HepG2 (cell line): ENCODE data around the gene CCDC183. TPM values are rescaled to one million over a fixed set of nuclear protein-coding genes. Genes with fewer than 3 reads are reported as not detected.
"Not testable (repeated sequence)": the region's sequence is repeated elsewhere in the genome, so short reads cannot be mapped to it uniquely, and the experiment has no call there.

Experiments used
- ATAC-seq: fragments of 200-7000 bp; cut with Tn5 transposase; 3 replicates; pipeline ENCODE4 v1.9.1; 2020; ENCODE audit warnings: mild to moderate bottlenecking, moderate library complexity
- BruUV-seq: library from RNA; stranded (reverse); fragments of 400-500 nt; replicated peaks from 2 replicates; lab custom pipeline; 2021; lab: Mats Ljungman, UMichigan
- CTCF ChIA-PET: fragments of 300-600 bp; formaldehyde crosslinking; extraction: SDS; loops from one replicate; lab custom pipeline; 2021; ENCODE audit warnings: low total read pairs, inconsistent platforms, low intra/inter-chr PET ratio; lab: Yijun Ruan, JAX
- POLR2A ChIA-PET: fragments of 350-600 bp; sonication (Branson Sonifier 250); formaldehyde crosslinking; loops from one replicate; lab custom pipeline; 2020; ENCODE audit warnings: antibody characterized with exemption, inconsistent platforms; lab: Yijun Ruan, JAX
- DNase-seq: peaks from one replicate; pipeline ENCODE4 v3.0.0-alpha.2; 2015; ENCODE audit warnings: low spot score
- FAIRE-seq: peaks from 3 replicates; lab custom pipeline; 2011; peaks lifted over from hg19 to GRCh38; lab: Jason Lieb, UNC
- H2AFZ ChIP-seq: one replicate; pipeline ENCODE4 v1.6.1; 2011; ENCODE audit warnings: low read length, inconsistent platforms
- H3K27ac ChIP-seq: fragments of 300-600 bp; 3 replicates; pipeline ENCODE4 v1.8.0; 2011; ENCODE audit warnings: mixed run types, mild to moderate bottlenecking, mixed read lengths, low read length, inconsistent platforms; ENCODE audit not compliant: insufficient read depth; ENCODE audit errors: extremely low read length
- H3K27me3 ChIP-seq, 2 experiments: fragments of 200-600 bp in 1 of 2; 2 replicates in 1 of 2; 3 replicates in 1 of 2; pipeline versions ENCODE4 v1.6.0 to v1.8.0; 2011; ENCODE audit warnings: low read length in 2 of 2, mild to moderate bottlenecking in 2 of 2, moderate library complexity in 2 of 2, inconsistent platforms in 1 of 2; ENCODE audit not compliant: insufficient read depth in 2 of 2, control insufficient read depth in 1 of 2
- H3K36me3 ChIP-seq, 2 experiments: fragments of 200-600 bp in 1 of 2; replicated peaks in 1 of 2; 2 replicates in 1 of 2; 3 replicates in 1 of 2; pipeline versions ENCODE4 v1.5.1 to v1.8.0; 2011; ENCODE audit warnings: low read length in 2 of 2, inconsistent platforms in 1 of 2; ENCODE audit not compliant: insufficient read depth in 2 of 2, control insufficient read depth in 1 of 2
- H3K4me1 ChIP-seq: 2 replicates; pipeline ENCODE4 v1.5.1; 2012; ENCODE audit warnings: low read length, inconsistent platforms; ENCODE audit not compliant: insufficient read depth
- H3K4me2 ChIP-seq: 2 replicates; pipeline ENCODE4 v1.6.0; 2011; ENCODE audit warnings: low read depth, low read length, inconsistent platforms
- H3K4me3 ChIP-seq, 3 experiments: fragments of 200-600 bp in 1 of 3; sonication (generic), shearing (Covaris generic) in 1 of 3; replicated peaks in 1 of 3; 2 replicates each; pipeline ENCODE4 v1.5.1; 2011 to 2016; ENCODE audit warnings: low read length in 3 of 3, inconsistent platforms in 2 of 3, low read depth in 2 of 3, mild to moderate bottlenecking in 2 of 3, control low read depth in 1 of 3, mixed read lengths in 1 of 3; ENCODE audit not compliant: insufficient read depth in 1 of 3
- H3K79me2 ChIP-seq: one replicate; pipeline ENCODE4 v1.6.1; 2011; ENCODE audit warnings: low read length, inconsistent platforms; ENCODE audit not compliant: insufficient read depth
- H3K9ac ChIP-seq: 2 replicates; pipeline ENCODE4 v1.6.0; 2011; ENCODE audit warnings: mild to moderate bottlenecking, low read depth, low read length, inconsistent platforms; ENCODE audit not compliant: insufficient read depth
- H3K9me3 ChIP-seq: 2 replicates; pipeline ENCODE4 v1.5.1; 2012; ENCODE audit warnings: mild to moderate bottlenecking, low read length
- H4K20me1 ChIP-seq: 2 replicates; pipeline ENCODE4 v1.6.0; 2011; ENCODE audit warnings: inconsistent platforms, mild to moderate bottlenecking, low read length, moderate library complexity; ENCODE audit not compliant: insufficient read depth
- AGO1 ChIP-seq: fragments of 200-400 bp; formaldehyde crosslinking; IDR thresholded peaks from 2 replicates; pipeline ENCODE4 v1.6.1; 2017; ENCODE audit warnings: mild to moderate bottlenecking, low read depth, low read length, moderate library complexity; ENCODE audit not compliant: poor library complexity, severe bottlenecking
- GLI4 ChIP-seq: sonication (generic); formaldehyde crosslinking; IDR thresholded peaks from 2 replicates; pipeline ENCODE4 v1.5.1; 2020; ENCODE audit warnings: missing genetic modification reagents, mild to moderate bottlenecking, moderate library complexity, borderline replicate concordance
- HIVEP1 ChIP-seq: sonication (generic); formaldehyde crosslinking; IDR thresholded peaks from 2 replicates; pipeline ENCODE4 v1.4.0; 2020; ENCODE audit warnings: mild to moderate bottlenecking, missing genetic modification reagents
- HNRNPLL ChIP-seq: fragments of 200-400 bp; formaldehyde crosslinking; IDR thresholded peaks from 2 replicates; pipeline ENCODE4 v1.6.1; 2017; ENCODE audit warnings: mild to moderate bottlenecking, low read depth, low read length; ENCODE audit not compliant: poor library complexity, severe bottlenecking
- KDM2A ChIP-seq: sonication (generic); formaldehyde crosslinking; IDR thresholded peaks from 2 replicates; pipeline ENCODE4 v1.4.0; 2020; ENCODE audit warnings: low read depth, missing genetic modification reagents, borderline replicate concordance
- MEIS2 ChIP-seq: sonication (generic); formaldehyde crosslinking; IDR thresholded peaks from 2 replicates; pipeline ENCODE4 v1.9.0; 2021; ENCODE audit warnings: mild to moderate bottlenecking, missing genetic modification reagents
- MXI1 ChIP-seq: IDR thresholded peaks from 3 replicates; pipeline ENCODE4 v1.6.1; 2012; ENCODE audit warnings: low read depth, low read length, inconsistent platforms, borderline replicate concordance
- RBM22 ChIP-seq: fragments of 200-400 bp; formaldehyde crosslinking; optimal IDR thresholded peaks from 2 replicates; pipeline ENCODE3; 2017; ENCODE audit warnings: mild to moderate bottlenecking, low read length, moderate library complexity
- SALL2 ChIP-seq: sonication (generic); formaldehyde crosslinking; IDR thresholded peaks from 2 replicates; pipeline ENCODE4 v1.8.1; 2023; ENCODE audit warnings: mild to moderate bottlenecking, missing genetic modification reagents, inconsistent platforms
- SAP130 ChIP-seq: IDR thresholded peaks from 2 replicates; pipeline ENCODE4 v1.6.1; 2016; ENCODE audit warnings: low read depth
- TFDP2 ChIP-seq: sonication (generic); formaldehyde crosslinking; IDR thresholded peaks from 2 replicates; pipeline ENCODE4 v1.4.0; 2020; ENCODE audit warnings: missing genetic modification reagents
- THAP11 ChIP-seq: IDR thresholded peaks from 2 replicates; pipeline ENCODE4 v1.6.1; 2016; ENCODE audit warnings: missing biosample characterization, missing genetic modification reagents
- TOPORS ChIP-seq: sonication (generic); formaldehyde crosslinking; IDR thresholded peaks from 2 replicates; pipeline ENCODE4 v1.8.0; 2023; ENCODE audit warnings: mild to moderate bottlenecking, missing genetic modification reagents
- UBTF ChIP-seq: sonication (generic); formaldehyde crosslinking; IDR thresholded peaks from 2 replicates; pipeline ENCODE4 v1.4.0; 2020; ENCODE audit warnings: mild to moderate bottlenecking, missing genetic modification reagents
- ZBTB37 ChIP-seq: sonication (generic); formaldehyde crosslinking; IDR thresholded peaks from 2 replicates; pipeline ENCODE4 v1.4.0; 2020; ENCODE audit warnings: mild to moderate bottlenecking, missing genetic modification reagents
- ZNF136 ChIP-seq: sonication (generic); formaldehyde crosslinking; IDR thresholded peaks from 2 replicates; pipeline ENCODE4 v1.8.1; 2022; ENCODE audit warnings: low read depth, mild to moderate bottlenecking, moderate library complexity, missing genetic modification reagents
- ZNF331 ChIP-seq: sonication (generic); formaldehyde crosslinking; IDR thresholded peaks from 2 replicates; pipeline ENCODE4 v1.4.0; 2020; ENCODE audit warnings: missing genetic modification reagents
- ZNF580 ChIP-seq: IDR thresholded peaks from 2 replicates; pipeline ENCODE4 v1.6.1; 2016; ENCODE audit warnings: low read depth, borderline replicate concordance
- WGBS: methylation state at CpG from one replicate; pipeline ENCODE4 v1.1.6; 2017; ENCODE audit warnings: low lambda C conversion rate; 5-methylcytosine and 5-hydroxymethylcytosine counted together
- in situ Hi-C: cut with HindIII; loops from 2 replicates; pipeline ENCODE4 v1.10.0; 2017; ENCODE audit warnings: low pct_unique_long_range_greater_than_20kb; ENCODE audit not compliant: extremely low pct_ligation_motif_present
- intact Hi-C: fragments of 100-400 bp; cut with micrococcal nuclease; formaldehyde crosslinking; loops from one replicate; pipeline ENCODE4 v1.10.0; 2022; ENCODE audit not compliant: unreplicated experiment
- polyA plus RNA-seq, 8 experiments: library from polyadenylated mRNA; depleted of rRNA in 3 of 8; stranded (reverse) in 7 of 8; unstranded in 1 of 8; fragments of >200 nt; fragmentation: Illumina TruSeq in 4 of 8; extraction: Trizol in 4 of 8; gene quantifications; 2 replicates each; pipeline versions ENCODE4 v1.2.1 to v1.2.3, GENCODE V29; 2011 to 2016; ENCODE audit warnings: low read depth in 4 of 8, missing spikeins in 1 of 8, mixed read lengths in 1 of 8; ENCODE audit not compliant: insufficient read depth in 1 of 8
- total RNA-seq, 5 experiments: library from RNA; depleted of rRNA; stranded (reverse); fragments of >200 nt; fragmentation: Illumina TruSeq; extraction: Trizol; gene quantifications; 2 replicates each; pipeline ENCODE4 v1.2.3, GENCODE V29; 2016; ENCODE audit warnings: low read depth in 1 of 5

CCDC183 gene
- total and polyA plus RNA-seq, 2 of the 13 experiments (the other 11 are each of a cell fraction or from before 2014, with no cell fraction given), result 5.0 to 66.4 TPM

GRCh38 chr9:136842380-136842948, 46.3 kb downstream of the CCDC183 start, which contains the start of gene AJM1:
Gene AJM1, plus strand, starts transcription at chr9:136842478. Its CDS starts 1,937 bp downstream, at chr9:136844415.
- in situ Hi-C loops, result loop anchor here (10.0 kb wide), 1 partner anchor 192 kb away; the partner anchor contains the start of gene FUT7
- H2AFZ ChIP-seq, H3K27me3 ChIP-seq, H4K20me1 ChIP-seq, H3K79me2 ChIP-seq, CTCF ChIA-PET, H3K9me3 ChIP-seq, intact Hi-C loops, H3K36me3 ChIP-seq, BruUV-seq: not testable (repeated sequence)
- ATAC-seq, result peak; percentile 69
- 0% methylated on average over 10 of the region's 27 CpGs for WGBS
- Histone ChIP-seq H3K4me2 (peak within 1 kb of the TSS; percentile 77), H3K9ac (peak within 1 kb of the TSS; percentile 47), H3K4me1 (peaks cover 41% of the 10 kb centered on the region), H3K4me3 (peak within 1 kb of the TSS; percentile 56 to 73 (median 58); a peak in 5 of 6 replicates), H3K27ac (peak within 1 kb of the TSS; percentile 63)
- FAIRE-seq, result peak; percentile 57
- DNase-seq, result peak; percentile 63
- POLR2A ChIA-PET, result interaction anchor here (1.0 to 2.3 kb wide), 8 partner anchors 16 to 106 kb away, joined by 3 to 7 read pairs (median 5); partner anchors contain the start of genes EDF1 and TMEM141
- 0 out of 2 replicates have a peak, but pooled peaks have one; percentile 33 for TF ChIP-seq ZBTB37 (CRISPR knock-in tag)
- 0 out of 2 replicates have a peak, but pooled peaks have one; percentile 16 for TF ChIP-seq TOPORS
- TF ChIP-seq ZNF331 (CRISPR knock-in tag), result 0 out of 2 replicates have a peak, but pooled peaks have one; percentile 40
- peak; percentile 51 for TF ChIP-seq RBM22
- peak; percentile 64; the same call in 1 of the 2 replicates for TF ChIP-seq HIVEP1
- peak; percentile 14; the same call in 1 of the 2 replicates for TF ChIP-seq MEIS2 (CRISPR knock-in tag)
- peak; percentile 66; the same call in 1 of the 3 replicates for TF ChIP-seq MXI1
- peak; percentile 97 for TF ChIP-seq AGO1
- peak; percentile 97 for TF ChIP-seq KDM2A (CRISPR knock-in tag)
- 0 out of 2 replicates have a peak, but pooled peaks have one; percentile 31 for TF ChIP-seq GLI4 (CRISPR knock-in tag)
- TF ChIP-seq TFDP2 (CRISPR knock-in tag), result 0 out of 2 replicates have a peak, but pooled peaks have one; percentile 34
- TF ChIP-seq SAP130, result peak; percentile 60
- TF ChIP-seq ZNF136, result peak; percentile 80; the same call in 1 of the 2 replicates
- peak; percentile 45 for TF ChIP-seq HNRNPLL
- peak; percentile 78 for TF ChIP-seq UBTF (CRISPR knock-in tag)
- TF ChIP-seq SALL2 (CRISPR knock-in tag), result peak; percentile 52; the same call in 1 of the 2 replicates
- peak; percentile 35 for TF ChIP-seq THAP11 (CRISPR knock-in tag)
- peak; percentile 52; the same call in 1 of the 2 replicates for TF ChIP-seq ZNF580
